H9 (cell line): ENCODE data around the gene DGKB. TPM values are rescaled to one million over a fixed set of nuclear protein-coding genes. Genes with fewer than 3 reads are reported as not detected.

Experiments
- DNase-seq: peaks from one replicate; pipeline ENCODE4 v3.0.0-alpha.2; 2017
- H2AFZ ChIP-seq: one replicate; pipeline ENCODE4 v1.6.1; 2013; ENCODE audit warnings: mild to moderate bottlenecking, low read length, control low read depth, moderate library complexity
- H2AK5ac ChIP-seq: 2 replicates; pipeline ENCODE4 v1.6.1; 2013; ENCODE audit warnings: low read length, control low read depth, mixed read lengths; ENCODE audit not compliant: insufficient read length
- H2BK120ac ChIP-seq: one replicate; pipeline ENCODE4 v1.6.1; 2013; ENCODE audit warnings: low read depth, mild to moderate bottlenecking, low read length, control low read depth, inconsistent platforms; ENCODE audit not compliant: poor library complexity, severe bottlenecking
- H2BK12ac ChIP-seq: 2 replicates; pipeline ENCODE4 v1.6.1; 2013; ENCODE audit warnings: low read length, control low read depth, mixed read lengths, low read depth; ENCODE audit not compliant: insufficient read length
- H2BK15ac ChIP-seq: 2 replicates; pipeline ENCODE4 v1.6.1; 2013; ENCODE audit warnings: low read depth, low read length, control low read depth
- H2BK20ac ChIP-seq: one replicate; pipeline ENCODE4 v1.6.1; 2013; ENCODE audit warnings: low read depth, mild to moderate bottlenecking, low read length, control low read depth, inconsistent platforms; ENCODE audit not compliant: poor library complexity, severe bottlenecking
- H2BK5ac ChIP-seq: 2 replicates; pipeline ENCODE4 v1.6.1; 2013; ENCODE audit warnings: low read length, control low read depth, mixed read lengths; ENCODE audit not compliant: insufficient read length
- H3K14ac ChIP-seq: 2 replicates; pipeline ENCODE4 v1.6.1; 2013; ENCODE audit warnings: low read length, control low read depth; ENCODE audit not compliant: insufficient read depth
- H3K18ac ChIP-seq: 2 replicates; pipeline ENCODE4 v1.6.1; 2013; ENCODE audit warnings: low read depth, mild to moderate bottlenecking, mixed read lengths, low read length, control low read depth; ENCODE audit not compliant: insufficient read length
- H3K23ac ChIP-seq: 2 replicates; pipeline ENCODE4 v1.6.1; 2013; ENCODE audit warnings: low read length, control low read depth, mixed read lengths, low read depth; ENCODE audit not compliant: insufficient read length
- H3K23me2 ChIP-seq: 2 replicates; pipeline ENCODE4 v1.6.1; 2013; ENCODE audit warnings: low read depth, mild to moderate bottlenecking, mixed read lengths, low read length, control low read depth; ENCODE audit not compliant: insufficient read length, poor library complexity, severe bottlenecking
- H3K27ac ChIP-seq: 2 replicates; pipeline ENCODE4 v1.5.1; 2013; ENCODE audit warnings: low read length, control low read depth, mixed read lengths, low read depth; ENCODE audit not compliant: insufficient read length
- H3K27me3 ChIP-seq: 2 replicates; pipeline ENCODE4 v1.6.1; 2013; ENCODE audit warnings: low read length, control low read depth, inconsistent platforms; ENCODE audit not compliant: insufficient read depth
- H3K4ac ChIP-seq: 2 replicates; pipeline ENCODE4 v1.6.1; 2013; ENCODE audit warnings: low read depth, mild to moderate bottlenecking, control low read depth, inconsistent platforms, low read length, moderate library complexity
- H3K4me1 ChIP-seq: 2 replicates; pipeline ENCODE4 v1.6.1; 2013; ENCODE audit warnings: low read length, control low read depth, inconsistent platforms; ENCODE audit not compliant: insufficient read depth
- H3K4me2 ChIP-seq: 2 replicates; pipeline ENCODE4 v1.6.1; 2013; ENCODE audit warnings: low read length, control low read depth, mixed read lengths; ENCODE audit not compliant: insufficient read length, insufficient read depth
- H3K56ac ChIP-seq: 2 replicates; pipeline ENCODE4 v1.6.1; 2013; ENCODE audit warnings: low read depth, mild to moderate bottlenecking, mixed read lengths, low read length, control low read depth; ENCODE audit not compliant: insufficient read length
- H3K79me1 ChIP-seq: 2 replicates; pipeline ENCODE4 v1.6.1; 2013; ENCODE audit warnings: low read depth, mild to moderate bottlenecking, moderate library complexity, low read length, control low read depth, inconsistent platforms; ENCODE audit not compliant: insufficient read depth, poor library complexity, severe bottlenecking
- H3K79me2 ChIP-seq: 2 replicates; pipeline ENCODE4 v1.6.1; 2013; ENCODE audit warnings: low read length, control low read depth, inconsistent platforms; ENCODE audit not compliant: insufficient read depth
- H3K9ac ChIP-seq: 2 replicates; pipeline ENCODE4 v1.6.1; 2013; ENCODE audit warnings: low read length, control low read depth, mixed read lengths; ENCODE audit not compliant: insufficient read length; ENCODE audit errors: extremely low read depth
- H3K9me3 ChIP-seq: one replicate; pipeline ENCODE4 v1.6.1; 2013; ENCODE audit warnings: low read depth, low read length, inconsistent platforms; ENCODE audit not compliant: control insufficient read depth
- H3T11ph ChIP-seq: one replicate; pipeline ENCODE4 v1.6.1; 2013; ENCODE audit warnings: mild to moderate bottlenecking, low read length, control low read depth, inconsistent platforms
- H4K20me1 ChIP-seq: one replicate; pipeline ENCODE4 v1.6.1; 2013; ENCODE audit not compliant: control insufficient read depth, insufficient read length, insufficient read depth
- H4K5ac ChIP-seq: 2 replicates; pipeline ENCODE4 v1.6.1; 2013; ENCODE audit warnings: low read depth, mild to moderate bottlenecking, mixed read lengths, low read length, control low read depth; ENCODE audit not compliant: insufficient read length
- H4K8ac ChIP-seq: replicated peaks from 2 replicates; pipeline ENCODE4 v1.6.1; 2013; ENCODE audit warnings: low read length, control low read depth, mixed read lengths, low read depth; ENCODE audit not compliant: insufficient read length
- H4K91ac ChIP-seq: 2 replicates; pipeline ENCODE4 v1.6.1; 2013; ENCODE audit warnings: low read depth, mild to moderate bottlenecking, moderate library complexity, mixed read lengths, low read length, control low read depth; ENCODE audit not compliant: insufficient read length
- H3K27ac Mint-ChIP-seq, 3 experiments: 2 replicates in 2 of 3; 3 replicates in 1 of 3; pipeline ENCODE4 v1.8.0; 2020 to 2021; ENCODE audit warnings: mixed read lengths in 3 of 3, mild to moderate bottlenecking in 1 of 3, moderate library complexity in 1 of 3
- H3K27me3 Mint-ChIP-seq: 2 replicates; pipeline ENCODE4 v1.8.0; 2021; ENCODE audit warnings: low read depth, mild to moderate bottlenecking, moderate library complexity, mixed read lengths
- H3K36me3 Mint-ChIP-seq, 3 experiments: 2 replicates in 2 of 3; 3 replicates in 1 of 3; pipeline ENCODE4 v1.8.0; 2020 to 2021; ENCODE audit warnings: low read depth in 3 of 3, mixed read lengths in 3 of 3; ENCODE audit not compliant: insufficient read depth in 1 of 3
- H3K4me1 Mint-ChIP-seq, 2 experiments: 2 replicates each; pipeline ENCODE4 v1.8.0; 2020; ENCODE audit warnings: mixed read lengths in 2 of 2
- H3K4me3 Mint-ChIP-seq, 2 experiments: 2 replicates in 1 of 2; 3 replicates in 1 of 2; pipeline ENCODE4 v1.8.0; 2020 to 2021; ENCODE audit warnings: mild to moderate bottlenecking in 2 of 2, mixed read lengths in 2 of 2, moderate library complexity in 1 of 2
- H3K9me3 Mint-ChIP-seq, 2 experiments: 2 replicates in 1 of 2; 3 replicates in 1 of 2; pipeline ENCODE4 v1.8.0; 2020; ENCODE audit warnings: mild to moderate bottlenecking in 2 of 2, mixed read lengths in 2 of 2, moderate library complexity in 1 of 2
- CTCF ChIP-seq: fragments of 200-600 bp; sonication (generic); conservative IDR thresholded peaks from 3 replicates; pipeline ENCODE4 v1.8.0; 2021; ENCODE audit warnings: antibody characterized with exemption, mild to moderate bottlenecking
- WGBS: extraction: QIAGEN DNeasy Blood & Tissue Kit; methylation state at CpG from one replicate; pipeline ENCODE4 v1.1.7; 2013; ENCODE audit warnings: missing lambda C conversion rate, low lambda C conversion rate, mixed read lengths; ENCODE audit not compliant: insufficient read length; ENCODE audit errors: extremely low coverage; 5-methylcytosine and 5-hydroxymethylcytosine counted together
- total RNA-seq: library from RNA; stranded (reverse); gene quantifications from 2 replicates; pipeline ENCODE4 v1.2.1, GENCODE V29; 2021

Gene DGKB
- total RNA-seq, 1 experiment from 2014 or later = 0.26 TPM

- H3K4me2 ChIP-seq = no peak overlapping the region
- no peak overlapping the region for H4K8ac ChIP-seq
- H3K79me2 ChIP-seq = no peaks in the 10 kb centered on the region
- no peaks in the 10 kb centered on the region for H3K79me1 ChIP-seq
- H3K9me3 Mint-ChIP-seq = no peaks in the 10 kb centered on the region
- H3K4ac ChIP-seq = no peak overlapping the region
- no peak for DNase-seq
- no peak overlapping the region for H3K56ac ChIP-seq
- no peak overlapping the region for H3K9ac ChIP-seq
- H2BK120ac ChIP-seq = no peak overlapping the region
- no peaks in the 10 kb centered on the region for H3K36me3 Mint-ChIP-seq
- no peaks in the 10 kb centered on the region for H3K9me3 ChIP-seq
- no peak overlapping the region for H2AK5ac ChIP-seq
- no CpG with 5 or more reads among the region's 2 CpGs for WGBS
- H4K20me1 ChIP-seq = no peaks in the 10 kb centered on the region
- H3K23ac ChIP-seq = no peak overlapping the region
- no peak overlapping the region for H2BK15ac ChIP-seq
- no peak overlapping the region for H3T11ph ChIP-seq
- H4K5ac ChIP-seq = no peak overlapping the region
- H2BK5ac ChIP-seq = no peak overlapping the region
- H3K4me3 Mint-ChIP-seq = no peak overlapping the region
- no peak overlapping the region for H3K27ac ChIP-seq
- H2BK12ac ChIP-seq = no peak overlapping the region
- H3K4me1 ChIP-seq = no peaks in the 10 kb centered on the region; the same call in 1 of the 2 replicates
- no peaks in the 10 kb centered on the region for H3K23me2 ChIP-seq
- H3K4me1 Mint-ChIP-seq = peaks cover 14 to 18% of the 10 kb centered on the region in 2 experiments
- H2BK20ac ChIP-seq = no peak overlapping the region
- H3K27me3 Mint-ChIP-seq = no peaks in the 10 kb centered on the region
- no peaks in the 10 kb centered on the region for H3K27me3 ChIP-seq
- TF ChIP-seq CTCF = no peak
- no peak overlapping the region for H3K14ac ChIP-seq
- no peak overlapping the region for H3K18ac ChIP-seq
- H4K91ac ChIP-seq = no peak overlapping the region
- H2AFZ ChIP-seq = no peak overlapping the region
- H3K27ac Mint-ChIP-seq = no peak overlapping the region
These were observed 133.3 kb downstream of the DGKB start for GRCh38 chr7:14769261-14769660.
